Measurements from ENCODE around the gene SDF2.
"Not testable (repeated sequence)": the region's sequence is repeated elsewhere in the genome, so short reads cannot be mapped to it uniquely, and the experiment has no call there.

SDF2 gene

GRCh38 chr17:28624148-28624547 lies 37.6 kb downstream of the SDF2 start:
- no peak for DNase-seq

DNA sequence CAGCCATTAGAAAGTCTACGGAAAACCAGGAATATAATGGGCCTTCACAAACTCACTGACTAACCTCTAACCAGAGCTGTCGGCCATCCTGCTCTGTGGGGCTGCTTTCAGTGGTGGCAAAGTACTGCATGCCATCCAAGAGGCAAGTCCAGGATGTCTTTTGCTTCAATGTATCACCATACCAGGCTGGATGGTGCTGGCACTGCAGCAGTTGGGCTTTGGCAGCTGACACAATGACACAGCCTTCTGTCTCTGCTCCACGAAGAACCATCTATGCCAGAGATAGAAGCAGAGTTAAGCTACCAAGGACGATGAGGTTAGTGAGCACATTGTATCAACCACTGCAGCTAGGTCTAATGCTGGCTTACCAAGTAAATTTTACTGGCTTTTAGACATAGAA lies 38.0 kb downstream of the SDF2 start:
- DNase-seq, result no peak

GRCh38 chr17:28622186-28622585 lies 39.5 kb downstream of the SDF2 start:
- no peak for DNase-seq

DNA sequence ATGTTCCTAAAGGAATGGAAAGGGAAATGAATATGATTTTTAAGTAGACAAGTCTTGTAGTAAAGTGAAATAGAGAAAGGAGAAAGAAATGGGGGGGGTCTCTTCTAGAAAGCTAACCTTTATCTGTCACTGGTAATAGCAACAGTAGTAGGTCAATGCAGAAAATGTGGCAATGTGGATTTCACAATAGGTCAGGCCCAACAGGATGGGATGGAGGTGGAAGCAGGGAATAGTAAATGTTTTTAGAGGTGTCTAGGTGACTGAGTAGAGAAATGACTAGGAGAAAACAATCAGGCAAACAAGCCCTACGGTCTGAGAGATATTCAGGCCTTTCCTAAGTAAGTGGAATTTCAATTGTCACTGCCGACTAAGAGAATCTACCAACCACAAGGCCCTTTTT lies 41.7 kb downstream of the SDF2 start:
- no peak for DNase-seq

- DNase-seq, result no peak
Measured at GRCh38 chr17:28618464-28618863, 43.2 kb downstream of the SDF2 start.

- no peak for DNase-seq
Measured at GRCh38 chr17:28616281-28616680, 45.4 kb downstream of the SDF2 start.

GRCh38 chr17:28615260-28615940 lies 46.3 kb downstream of the SDF2 start:
- DNase-seq, result no peak

GRCh38 chr17:28613931-28614381 lies 47.8 kb downstream of the SDF2 start, which contains the start of gene RSKR:
Gene RSKR (minus strand): TSS chr17:28614185. CDS start chr17:28614161, 24 bp downstream.
- no peak for DNase-seq

DNA sequence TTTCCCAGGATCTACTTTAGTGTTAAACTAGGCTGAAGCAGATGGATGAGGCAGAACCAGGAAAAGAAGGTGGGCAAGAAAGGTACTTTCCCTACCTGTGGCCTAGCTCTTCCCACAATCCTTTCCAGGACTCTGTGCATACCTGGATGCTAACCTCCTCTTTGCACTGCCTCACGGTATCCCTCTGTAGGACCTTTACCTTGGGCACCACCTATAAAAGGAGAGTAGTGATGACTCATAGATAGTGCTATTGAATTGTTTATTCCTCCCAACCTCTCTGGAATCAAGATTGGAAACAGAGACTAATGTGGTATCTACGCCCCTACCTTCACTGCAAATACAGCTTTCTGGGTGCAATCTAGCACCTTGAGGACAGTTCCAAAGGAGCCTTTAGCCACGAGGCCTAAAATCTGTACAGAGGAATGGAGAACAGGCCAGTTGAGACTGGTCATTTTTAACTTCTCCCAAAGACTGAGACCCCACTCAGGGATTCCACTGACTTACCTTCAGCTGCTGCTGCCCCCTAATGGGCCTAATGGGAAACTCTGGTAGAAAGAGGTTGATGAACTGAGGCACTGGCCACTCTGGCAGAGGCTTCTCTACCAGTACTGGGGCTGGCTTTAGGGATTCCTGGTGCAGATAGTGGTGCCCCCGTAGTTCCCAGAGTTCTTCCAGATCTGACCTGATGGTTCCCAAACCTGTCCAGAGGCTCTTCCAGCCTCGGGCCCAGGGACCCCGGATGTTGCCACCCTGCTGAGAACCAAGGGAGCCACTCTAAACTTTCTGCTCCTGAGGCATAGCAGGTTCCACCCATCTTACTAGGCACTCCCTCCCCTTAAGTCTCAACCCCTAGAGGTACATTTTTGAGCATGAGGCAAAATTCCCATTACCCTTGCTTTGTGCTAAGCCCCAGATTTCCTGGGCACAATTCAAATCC lies 48.5 kb downstream of the SDF2 start:
- DNase-seq, result no peak

- DNase-seq, result peak; percentile 18
Measured at GRCh38 chr17:28612531-28612930, 49.2 kb downstream of the SDF2 start.

- DNase-seq, result no peak
Measured at GRCh38 chr17:28610376-28610775, 51.3 kb downstream of the SDF2 start.

GRCh38 chr17:28604031-28604430 lies 57.7 kb downstream of the SDF2 start:
- not testable (repeated sequence) for DNase-seq

DNA sequence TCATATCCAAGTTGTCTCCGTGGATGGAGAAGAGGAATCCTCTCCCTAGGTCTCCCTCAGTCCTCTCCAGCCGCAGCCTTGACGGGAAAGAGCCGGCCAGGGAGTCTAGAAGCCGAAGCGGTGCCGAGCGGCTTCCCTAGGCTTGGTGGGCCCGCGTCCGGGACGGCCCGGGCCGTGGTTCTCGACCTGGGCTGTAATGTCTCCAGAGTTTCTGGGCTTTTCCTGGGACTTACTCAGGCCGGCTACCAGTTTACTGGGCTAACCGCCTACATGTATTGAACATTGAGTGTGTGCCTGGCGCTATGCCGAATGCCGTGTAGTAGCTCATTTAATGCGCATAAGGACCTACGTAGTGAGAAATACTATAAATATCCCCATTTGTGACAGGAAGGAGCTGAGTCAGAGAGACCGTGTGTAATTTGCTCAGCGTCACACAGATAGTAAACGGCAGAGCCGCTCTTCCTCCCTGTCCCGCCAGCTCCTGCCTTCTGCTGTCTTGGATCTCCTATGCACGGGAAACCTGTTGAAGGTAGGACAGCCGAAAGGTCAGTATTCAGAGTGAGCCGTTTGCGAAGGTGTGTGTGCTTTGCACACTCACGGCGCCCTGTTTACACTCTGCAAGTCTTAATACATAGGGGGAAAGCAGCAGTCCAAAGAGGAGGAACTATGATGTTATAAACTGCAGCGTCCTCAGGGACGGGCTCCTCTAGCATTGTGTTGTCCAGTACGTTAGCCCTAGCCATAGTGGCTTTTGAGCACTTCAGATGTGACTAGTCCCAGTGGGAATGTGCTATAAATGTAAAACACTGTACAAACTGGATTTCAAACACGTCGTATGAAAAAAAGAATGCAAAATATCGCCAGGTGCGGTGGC lies 62.2 kb downstream of the SDF2 start:
- peak; percentile 65 for DNase-seq

DNA sequence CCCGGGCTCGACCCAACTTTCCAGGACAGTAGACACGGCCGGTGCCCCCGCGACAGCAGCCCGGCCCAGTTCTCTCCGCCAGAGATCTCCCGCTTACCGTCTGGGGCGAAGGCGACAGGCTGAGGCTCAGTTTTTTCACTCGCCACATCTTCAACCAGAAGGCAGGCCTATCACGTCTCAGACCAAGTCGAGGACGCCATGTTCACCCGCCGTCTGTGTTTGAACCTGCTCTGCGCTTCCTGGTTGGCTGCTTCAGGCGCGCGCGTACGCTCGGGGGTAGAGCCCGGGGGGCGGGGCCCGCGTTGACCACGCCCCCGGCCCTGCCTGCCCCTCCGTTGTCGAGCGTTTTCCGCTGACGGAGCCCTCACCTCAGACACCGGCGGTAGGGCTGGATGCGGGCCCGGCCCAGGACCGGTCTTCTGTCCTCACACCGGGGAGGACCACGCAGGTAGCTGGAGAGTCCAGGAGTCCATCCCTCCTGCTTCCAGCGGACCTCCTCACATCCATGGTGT lies 62.9 kb downstream of the SDF2 start, which contains the start of gene SPAG5:
SPAG5 (minus strand) TSS at position 227 of the 512 bp plus-strand sequence; CDS start at position 148, 79 bp downstream.
- DNase-seq, result peak; percentile 94

GRCh38 chr17:28598389-28598788 lies 63.3 kb downstream of the SDF2 start:
- DNase-seq, result no peak

Data from DMS153 (cell line).